Left lung (tissue), 10 donors: ENCODE results near the gene PNPO. TPM values are rescaled to one million over a fixed set of nuclear protein-coding genes. Genes with fewer than 3 reads are reported as not detected.
A peak's percentile ranks its signal among the peaks of the same experiment; 100 is the strongest.

Experiments
- ATAC-seq: fragments of 200-7000 bp; cut with Tn5 transposase; one replicate; pipeline ENCODE4 v1.9.1; 2020; ENCODE audit warnings: moderate library complexity
- DNase-seq, 4 donors: peaks; one replicate each; pipeline ENCODE4 v3.0.0-alpha.2; 2013 to 2020
- H3K27ac ChIP-seq, 2 donors: fragments of 200-600 bp; sonication (generic) in 1 of 2; one replicate each; pipeline versions ENCODE4 v1.5.0 to v1.8.0; 2020 to 2021
- H3K27me3 ChIP-seq, 2 donors: fragments of 200-600 bp; sonication (generic) in 1 of 2; one replicate each; pipeline versions ENCODE4 v1.5.0 to v1.8.0; 2020 to 2021
- H3K36me3 ChIP-seq, 2 donors: fragments of 200-600 bp; sonication (generic) in 1 of 2; one replicate each; pipeline versions ENCODE4 v1.5.0 to v1.8.0; 2020 to 2021
- H3K4me1 ChIP-seq, 2 donors: fragments of 200-600 bp; one replicate each; pipeline ENCODE4 v1.8.0; 2021
- H3K4me3 ChIP-seq, 2 donors: fragments of 200-600 bp; sonication (generic) in 1 of 2; one replicate each; pipeline versions ENCODE4 v1.5.0 to v1.8.0; 2020 to 2021; ENCODE audit warnings: mild to moderate bottlenecking in 1 of 2
- H3K9me3 ChIP-seq, 2 donors: fragments of 200-600 bp; sonication (generic) in 1 of 2; one replicate each; pipeline versions ENCODE4 v1.5.0 to v1.8.0; 2020 to 2021
- CTCF ChIP-seq, 2 donors: fragments of 200-600 bp; sonication (generic) in 1 of 2; IDR thresholded peaks; one replicate each; pipeline versions ENCODE4 v1.5.0 to v1.8.0; 2021; ENCODE audit warnings: antibody characterized with exemption in 2 of 2
- intact Hi-C, 2 donors: fragments of 100-400 bp; cut with DNase I; formaldehyde crosslinking; loops; one replicate each; pipeline versions ENCODE4 v1.11.2 to v1.14.2; 2022
- polyA plus RNA-seq, 6 donors: library from polyadenylated mRNA; unstranded; fragments of 120-200 nt; gene quantifications; one replicate each; pipeline ENCODE4 v1.2.1, GENCODE V29; 2013; ENCODE audit not compliant: insufficient read length in 6 of 6
- total RNA-seq, 2 donors: library from RNA; stranded (reverse); fragmentation: NEBNext Ultra II Directional; extraction: Animal tissue kit (Norgen Biotek cat#: 25700); gene quantifications; one replicate each; pipeline ENCODE4 v1.2.1, GENCODE V29; 2021
- donor health status: DM: no; HTN: yes; CAD: no.
- donor health status: DM: no; HTN: no; CAD: no.

The PNPO gene
- total and polyA plus RNA-seq, 8 donors: 10.7 to 40.0 (median 13.0) TPM

GRCh38 chr17:47949197-47949759 is 7.9 kb downstream of the PNPO start:
- Histone ChIP-seq H3K4me1 (peaks cover 17 to 66% of the 10 kb centered on the region in 2 donors), H3K27ac (peak overlapping the region; percentile 69 to 72), H3K9me3 (no peaks in the 10 kb centered on the region), H3K27me3 (no peaks in the 10 kb centered on the region), H3K36me3 (peaks cover 0 to 46% of the 10 kb centered on the region in 2 donors), H3K4me3 (peak overlapping the region; percentile 2 to 24)
- intact Hi-C loops: loop anchor here in 1 of 2 donors (10.0 kb wide), 1 partner anchor 66 kb away; no protein-coding TSS in a partner anchor
- peak; percentile 73 to 89 for TF ChIP-seq CTCF (IDR thresholded peaks at IDR 0.05)
- ATAC-seq (peak; percentile 81), DNase-seq (peak; percentile 77 to 98 (median 90))

DNA sequence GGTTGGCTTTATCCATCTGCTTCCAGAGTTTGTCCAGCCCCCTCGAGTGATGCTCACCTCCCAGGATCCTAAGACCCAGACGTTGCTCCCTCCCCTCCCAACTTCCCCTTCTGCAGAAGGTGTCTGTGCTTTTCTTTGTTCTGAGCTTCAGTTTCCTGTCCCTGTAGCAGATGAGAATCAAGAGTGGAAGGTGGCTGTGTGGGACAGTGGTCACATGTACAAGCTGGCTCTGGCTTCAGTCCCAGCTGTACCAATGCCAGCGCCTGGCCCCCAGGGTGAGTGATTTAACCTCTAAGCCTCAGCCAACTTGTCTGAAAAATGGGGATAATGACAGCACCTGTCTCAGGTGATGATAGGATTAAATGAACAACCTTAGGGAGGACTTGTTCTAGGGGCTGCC is 8.6 kb downstream of the PNPO start:
- peaks cover 17 to 60% of the 10 kb centered on the region in 2 donors for H3K4me1 ChIP-seq
- H3K4me3 ChIP-seq: no peak overlapping the region
- peaks cover 0 to 42% of the 10 kb centered on the region in 2 donors for H3K36me3 ChIP-seq
- H3K9me3 ChIP-seq: no peaks in the 10 kb centered on the region
- peak overlapping the region; percentile 69 to 72 for H3K27ac ChIP-seq
- TF ChIP-seq CTCF (IDR thresholded peaks at IDR 0.05): no peak
- no peaks in the 10 kb centered on the region for H3K27me3 ChIP-seq
- DNase-seq: no peak
- peak; percentile 5 for ATAC-seq
- intact Hi-C loops: loop anchor here in 1 of 2 donors (10.0 kb wide), 1 partner anchor 65 kb away; no protein-coding TSS in a partner anchor

DNA sequence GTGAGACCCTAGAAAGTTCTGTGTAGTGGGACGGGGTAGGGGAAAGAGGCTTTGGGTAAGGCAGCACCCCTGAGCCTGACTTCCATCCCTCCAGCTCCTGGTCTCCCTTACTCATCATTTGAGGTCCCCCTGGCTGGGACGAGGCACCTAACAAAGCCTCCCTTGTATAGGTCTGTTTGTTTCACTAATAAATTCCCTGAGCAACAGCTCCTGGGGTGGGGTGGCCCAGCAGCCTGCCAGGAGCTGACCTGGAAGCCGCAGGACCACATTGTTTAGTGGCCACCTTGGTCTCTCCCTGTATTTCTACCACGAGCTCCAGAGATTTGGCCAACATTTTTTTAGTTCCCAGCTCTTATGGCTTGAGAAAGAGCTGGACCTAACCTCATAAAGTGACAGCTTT is 9.1 kb downstream of the PNPO start:
- no peaks in the 10 kb centered on the region for H3K9me3 ChIP-seq
- peaks cover 17 to 56% of the 10 kb centered on the region in 2 donors for H3K4me1 ChIP-seq
- DNase-seq (no peak), ATAC-seq (no peak)
- TF ChIP-seq CTCF (IDR thresholded peaks at IDR 0.05): no peak
- H3K27ac ChIP-seq: peak overlapping the region; percentile 69 to 72
- H3K4me3 ChIP-seq: no peak overlapping the region
- H3K36me3 ChIP-seq: peaks cover 0 to 37% of the 10 kb centered on the region in 2 donors
- H3K27me3 ChIP-seq: no peaks in the 10 kb centered on the region
- intact Hi-C loops: no loop called here

GRCh38 chr17:47952171-47953021 is 11.0 kb downstream of the PNPO start:
- Histone ChIP-seq H3K4me3 (peak overlapping the region in 1 of 2 donors; percentile 47), H3K27ac (peak overlapping the region; percentile 28 to 67), H3K36me3 (peaks cover 0 to 26% of the 10 kb centered on the region in 2 donors), H3K9me3 (no peaks in the 10 kb centered on the region), H3K27me3 (no peaks in the 10 kb centered on the region), H3K4me1 (peaks cover 17 to 38% of the 10 kb centered on the region in 2 donors)
- intact Hi-C loops: no loop called here
- DNase-seq: peak in 1 of 4 donors; percentile 49
- no peak for TF ChIP-seq CTCF (IDR thresholded peaks at IDR 0.05)
- peak; percentile 27 for ATAC-seq

DNA sequence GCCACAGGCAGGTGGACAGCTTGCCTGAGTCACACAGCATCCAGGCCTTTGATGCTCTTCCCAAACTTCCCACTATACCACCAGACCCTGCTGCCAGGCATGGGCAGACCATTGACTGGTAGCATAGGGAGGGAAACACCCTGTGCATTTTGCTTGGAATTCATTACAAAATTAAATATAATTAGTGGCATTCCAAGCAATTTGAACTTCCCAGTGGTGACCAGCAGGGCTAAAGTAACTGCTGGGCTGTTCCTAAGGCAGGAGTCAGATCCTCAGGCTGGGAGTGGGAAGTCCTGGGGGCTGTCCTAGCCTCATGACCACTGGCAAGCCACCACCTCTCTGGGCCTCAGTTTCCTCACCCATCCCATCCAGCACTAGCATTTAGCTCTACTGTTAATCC is 12.5 kb downstream of the PNPO start:
- H3K4me3 ChIP-seq: peak overlapping the region in 1 of 2 donors; percentile 47
- H3K4me1 ChIP-seq: peaks cover 15 to 29% of the 10 kb centered on the region in 2 donors
- ATAC-seq (no peak), DNase-seq (no peak)
- peak in 1 of 2 donors; percentile 15 for TF ChIP-seq CTCF (IDR thresholded peaks at IDR 0.05)
- peak overlapping the region; percentile 37 to 67 for H3K27ac ChIP-seq
- intact Hi-C loops: no loop called here
- H3K36me3 ChIP-seq: peaks cover 0 to 14% of the 10 kb centered on the region in 2 donors
- H3K27me3 ChIP-seq: no peaks in the 10 kb centered on the region
- H3K9me3 ChIP-seq: no peaks in the 10 kb centered on the region
